Tibial artery (tissue), 4 donors: ENCODE data around the gene NOX3.

ENCODE experiments used
- DNase-seq, 2 donors: peaks; one replicate each; pipeline ENCODE4 v3.0.0-alpha.2; 2019
- H3K27ac ChIP-seq, 2 donors: fragments of 200-600 bp; sonication (generic) in 1 of 2; 1 replicate in 1 of 2; 2 replicates in 1 of 2; pipeline ENCODE4 v1.5.1; 2018 to 2019; ENCODE audit warnings: mild to moderate bottlenecking in 1 of 2
- H3K27me3 ChIP-seq, 2 donors: fragments of 200-600 bp; sonication (generic) in 1 of 2; one replicate each; pipeline versions ENCODE4 v1.5.1 to v1.6.0; 2016 to 2019
- H3K36me3 ChIP-seq, 3 donors: fragments of 200-600 bp; sonication (generic) in 2 of 3; one replicate each; pipeline ENCODE4 v1.5.1; 2016 to 2019; ENCODE audit warnings: mild to moderate bottlenecking in 2 of 3
- H3K4me1 ChIP-seq, 4 donors: fragments of 200-600 bp; sonication (generic) in 2 of 4; 1 replicate in 3 of 4; 2 replicates in 1 of 4; pipeline ENCODE4 v1.5.1; 2016 to 2019
- H3K4me3 ChIP-seq, 2 donors: fragments of 200-600 bp; sonication (generic) in 1 of 2; 1 replicate in 1 of 2; 2 replicates in 1 of 2; pipeline ENCODE4 v1.5.1; 2018 to 2019; ENCODE audit warnings: mild to moderate bottlenecking in 2 of 2
- H3K9me3 ChIP-seq, 3 donors: fragments of 200-600 bp; sonication (generic) in 1 of 3; one replicate each; pipeline ENCODE4 v1.5.1; 2016 to 2019
- intact Hi-C: fragments of 100-400 bp; cut with DNase I; formaldehyde crosslinking; loops from one replicate; pipeline ENCODE4 v1.15.0; 2023; ENCODE audit warnings: low total_unique reads
- TF ChIP-seq, protein P1 (sequence below), 2 experiments: fragments of 200-600 bp in 1 of 2; fragments of 450-650 bp in 1 of 2; IDR thresholded peaks; one replicate each; pipeline ENCODE4 v1.5.1; 2017 to 2019; ENCODE audit warnings: antibody characterized with exemption in 2 of 2, mild to moderate bottlenecking in 1 of 2, moderate library complexity in 1 of 2

NOX3 gene

GRCh38 chr6:155409391-155409790, 46.2 kb downstream of the NOX3 start:
- TF ChIP-seq, protein P1, sequence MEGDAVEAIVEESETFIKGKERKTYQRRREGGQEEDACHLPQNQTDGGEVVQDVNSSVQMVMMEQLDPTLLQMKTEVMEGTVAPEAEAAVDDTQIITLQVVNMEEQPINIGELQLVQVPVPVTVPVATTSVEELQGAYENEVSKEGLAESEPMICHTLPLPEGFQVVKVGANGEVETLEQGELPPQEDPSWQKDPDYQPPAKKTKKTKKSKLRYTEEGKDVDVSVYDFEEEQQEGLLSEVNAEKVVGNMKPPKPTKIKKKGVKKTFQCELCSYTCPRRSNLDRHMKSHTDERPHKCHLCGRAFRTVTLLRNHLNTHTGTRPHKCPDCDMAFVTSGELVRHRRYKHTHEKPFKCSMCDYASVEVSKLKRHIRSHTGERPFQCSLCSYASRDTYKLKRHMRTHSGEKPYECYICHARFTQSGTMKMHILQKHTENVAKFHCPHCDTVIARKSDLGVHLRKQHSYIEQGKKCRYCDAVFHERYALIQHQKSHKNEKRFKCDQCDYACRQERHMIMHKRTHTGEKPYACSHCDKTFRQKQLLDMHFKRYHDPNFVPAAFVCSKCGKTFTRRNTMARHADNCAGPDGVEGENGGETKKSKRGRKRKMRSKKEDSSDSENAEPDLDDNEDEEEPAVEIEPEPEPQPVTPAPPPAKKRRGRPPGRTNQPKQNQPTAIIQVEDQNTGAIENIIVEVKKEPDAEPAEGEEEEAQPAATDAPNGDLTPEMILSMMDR (IDR thresholded peaks at IDR 0.05): no peak
- Histone ChIP-seq H3K9me3 (no peaks in the 10 kb centered on the region), H3K36me3 (no peaks in the 10 kb centered on the region), H3K4me1 (peaks cover 0 to 16% (median 7%) of the 10 kb centered on the region in 4 donors), H3K27ac (no peak overlapping the region), H3K27me3 (no peaks in the 10 kb centered on the region), H3K4me3 (no peak overlapping the region)
- DNase-seq: no peak
- intact Hi-C loops: no loop called here

DNA sequence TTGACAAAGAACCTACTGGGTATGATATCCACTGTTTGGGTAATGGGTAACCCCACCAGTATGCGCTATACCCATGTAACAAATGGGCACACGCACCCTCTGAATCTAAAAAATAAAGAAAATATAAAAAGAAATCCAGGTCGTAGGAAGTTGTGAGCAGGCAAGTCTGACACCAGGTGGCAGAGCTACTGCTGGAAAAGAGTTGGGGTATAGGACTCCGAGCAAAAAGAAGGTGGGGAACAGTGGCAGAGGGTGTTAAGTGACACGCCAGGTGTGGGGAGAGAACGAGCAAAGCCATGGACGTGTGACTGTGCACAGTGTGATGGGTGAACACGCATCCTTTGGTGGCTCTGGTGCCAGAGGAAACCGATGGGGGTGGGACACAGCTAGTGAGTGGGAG, 46.7 kb downstream of the NOX3 start:
- intact Hi-C loops: no loop called here
- TF ChIP-seq, protein P1 (IDR thresholded peaks at IDR 0.05): no peak
- no peak overlapping the region for H3K27ac ChIP-seq

DNA sequence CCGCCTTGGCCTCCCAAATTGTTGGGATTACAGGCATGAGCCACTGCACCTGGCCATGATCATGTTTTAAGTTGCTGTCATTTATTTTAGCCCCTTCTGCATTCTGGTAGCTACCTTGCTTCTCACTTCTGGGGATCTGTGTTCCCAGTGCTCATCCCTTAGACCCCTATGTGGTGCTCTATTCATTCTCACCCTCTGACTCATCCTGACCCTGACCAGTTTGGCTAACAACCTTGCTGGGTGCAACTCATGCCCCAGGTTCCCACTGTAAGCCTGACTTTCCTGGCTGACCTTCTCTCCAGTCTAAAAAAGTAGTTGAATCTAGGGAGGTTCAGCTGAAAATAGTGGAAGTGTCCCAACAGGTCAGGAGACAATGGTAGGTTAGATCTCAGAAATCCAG, 47.4 kb downstream of the NOX3 start:
- no peaks in the 10 kb centered on the region for H3K36me3 ChIP-seq

More for the DNA sequence above, 46.7 kb downstream of the NOX3 start:
- Histone ChIP-seq H3K9me3 (no peaks in the 10 kb centered on the region), H3K4me3 (no peak overlapping the region), H3K4me1 (peaks cover 0 to 16% (median 7%) of the 10 kb centered on the region in 4 donors), H3K36me3 (no peaks in the 10 kb centered on the region), H3K27me3 (no peaks in the 10 kb centered on the region)
- DNase-seq: no peak

GRCh38 chr6:155406801-155407200, 48.8 kb downstream of the NOX3 start:
- no peak for DNase-seq
- Histone ChIP-seq H3K9me3 (no peaks in the 10 kb centered on the region), H3K4me1 (peaks cover 0 to 12% (median 6%) of the 10 kb centered on the region in 4 donors), H3K27ac (no peak overlapping the region), H3K4me3 (no peak overlapping the region), H3K27me3 (no peaks in the 10 kb centered on the region), H3K36me3 (no peaks in the 10 kb centered on the region)
- intact Hi-C loops: no loop called here
- TF ChIP-seq, protein P1 (IDR thresholded peaks at IDR 0.05): no peak

More for the DNA sequence above, 47.4 kb downstream of the NOX3 start:
- Histone ChIP-seq H3K4me3 (no peak overlapping the region), H3K27me3 (no peaks in the 10 kb centered on the region), H3K4me1 (peaks cover 0 to 16% (median 7%) of the 10 kb centered on the region in 4 donors), H3K9me3 (no peaks in the 10 kb centered on the region), H3K27ac (no peak overlapping the region)
- TF ChIP-seq, protein P1 (IDR thresholded peaks at IDR 0.05): no peak
- no peak for DNase-seq
- intact Hi-C loops: no loop called here

GRCh38 chr6:155404937-155405336, 50.7 kb downstream of the NOX3 start:
- intact Hi-C loops: no loop called here
- Histone ChIP-seq H3K27ac (no peak overlapping the region), H3K4me1 (no peaks in the 10 kb centered on the region), H3K9me3 (no peaks in the 10 kb centered on the region), H3K4me3 (no peak overlapping the region), H3K27me3 (no peaks in the 10 kb centered on the region), H3K36me3 (no peaks in the 10 kb centered on the region)
- TF ChIP-seq, protein P1 (IDR thresholded peaks at IDR 0.05): no peak
- DNase-seq: no peak
